OCI-LY1 (cell line): Measurements from ENCODE around the gene ARHGEF16.

Source experiments
- H2AFZ ChIP-seq: fragments of 200-600 bp; sonication (generic), shearing (Covaris generic); 2 replicates; pipeline ENCODE4 v1.6.0; 2014; ENCODE audit warnings: antibody characterized with exemption, mild to moderate bottlenecking, low read length
- H3F3A ChIP-seq: fragments of 200-600 bp; sonication (generic), shearing (Covaris generic); 2 replicates; pipeline ENCODE4 v1.6.0; 2014; ENCODE audit warnings: mild to moderate bottlenecking, antibody characterized with exemption, low read length, moderate library complexity; ENCODE audit not compliant: insufficient read depth
- H3K27ac ChIP-seq: fragments of 200-600 bp; sonication (generic); 2 replicates; pipeline ENCODE4 v1.5.1; 2014; ENCODE audit warnings: low read length, mixed run types, mild to moderate bottlenecking, low read depth; ENCODE audit not compliant: poor library complexity, severe bottlenecking
- H3K27me3 ChIP-seq: fragments of 200-600 bp; sonication (generic); 2 replicates; pipeline ENCODE4 v1.6.0; 2014; ENCODE audit warnings: antibody characterized with exemption, mild to moderate bottlenecking, low read length, moderate library complexity; ENCODE audit not compliant: insufficient read depth
- H3K36me3 ChIP-seq: fragments of 200-600 bp; sonication (generic); 2 replicates; pipeline ENCODE4 v1.6.1; 2014; ENCODE audit warnings: mild to moderate bottlenecking, antibody characterized with exemption, low read length, moderate library complexity, mixed read lengths; ENCODE audit not compliant: insufficient read depth
- H3K4me1 ChIP-seq: fragments of 200-600 bp; sonication (generic); 2 replicates; pipeline ENCODE4 v1.5.1; 2014; ENCODE audit warnings: mild to moderate bottlenecking, low read length, moderate library complexity; ENCODE audit not compliant: insufficient read depth, severe bottlenecking
- H3K4me2 ChIP-seq: fragments of 200-600 bp; sonication (generic), shearing (Covaris generic); 2 replicates; pipeline ENCODE4 v1.6.1; 2014; ENCODE audit warnings: low read length
- H3K4me3 ChIP-seq: fragments of 200-600 bp; sonication (generic); 2 replicates; pipeline ENCODE4 v1.5.1; 2014; ENCODE audit warnings: low read length, low read depth, mild to moderate bottlenecking, mixed read lengths; ENCODE audit not compliant: poor library complexity, severe bottlenecking
- H3K79me2 ChIP-seq: fragments of 200-600 bp; shearing (Covaris generic); 2 replicates; pipeline ENCODE4 v1.6.1; 2016; ENCODE audit warnings: mixed run types, low read length, mixed read lengths; ENCODE audit not compliant: insufficient read depth
- H3K9ac ChIP-seq: fragments of 200-600 bp; sonication (generic), shearing (Covaris generic); 2 replicates; pipeline ENCODE4 v1.6.1; 2014; ENCODE audit warnings: mild to moderate bottlenecking, low read length, mixed read lengths
- H3K9me2 ChIP-seq: fragments of 200-600 bp; sonication (generic), shearing (Covaris generic); 2 replicates; pipeline ENCODE4 v1.6.1; 2014; ENCODE audit warnings: low read depth, mild to moderate bottlenecking, low read length, mixed read lengths
- H3K9me3 ChIP-seq: fragments of 200-600 bp; shearing (Covaris generic); 2 replicates; pipeline ENCODE4 v1.6.1; 2014; ENCODE audit warnings: low read length, mixed read lengths
- H4K20me1 ChIP-seq: fragments of 200-600 bp; sonication (generic), shearing (Covaris generic); 2 replicates; pipeline ENCODE4 v1.6.0; 2016; ENCODE audit warnings: mild to moderate bottlenecking, low read length; ENCODE audit not compliant: insufficient read depth
- EZH2 ChIP-seq: fragments of 200-600 bp; sonication (generic), shearing (Covaris generic); IDR thresholded peaks from 2 replicates; pipeline ENCODE4 v1.8.0; 2017; ENCODE audit warnings: borderline replicate concordance, mixed run types, mild to moderate bottlenecking, antibody characterized with exemption, low read length, moderate library complexity, mixed read lengths
- TF ChIP-seq, protein P1 (sequence below): fragments of 200-600 bp; sonication (generic), shearing (Covaris generic); IDR thresholded peaks from 2 replicates; pipeline ENCODE4 v1.5.1; 2017; ENCODE audit warnings: mild to moderate bottlenecking, antibody characterized with exemption, low read length, moderate library complexity, mixed read lengths

ARHGEF16 gene

DNA sequence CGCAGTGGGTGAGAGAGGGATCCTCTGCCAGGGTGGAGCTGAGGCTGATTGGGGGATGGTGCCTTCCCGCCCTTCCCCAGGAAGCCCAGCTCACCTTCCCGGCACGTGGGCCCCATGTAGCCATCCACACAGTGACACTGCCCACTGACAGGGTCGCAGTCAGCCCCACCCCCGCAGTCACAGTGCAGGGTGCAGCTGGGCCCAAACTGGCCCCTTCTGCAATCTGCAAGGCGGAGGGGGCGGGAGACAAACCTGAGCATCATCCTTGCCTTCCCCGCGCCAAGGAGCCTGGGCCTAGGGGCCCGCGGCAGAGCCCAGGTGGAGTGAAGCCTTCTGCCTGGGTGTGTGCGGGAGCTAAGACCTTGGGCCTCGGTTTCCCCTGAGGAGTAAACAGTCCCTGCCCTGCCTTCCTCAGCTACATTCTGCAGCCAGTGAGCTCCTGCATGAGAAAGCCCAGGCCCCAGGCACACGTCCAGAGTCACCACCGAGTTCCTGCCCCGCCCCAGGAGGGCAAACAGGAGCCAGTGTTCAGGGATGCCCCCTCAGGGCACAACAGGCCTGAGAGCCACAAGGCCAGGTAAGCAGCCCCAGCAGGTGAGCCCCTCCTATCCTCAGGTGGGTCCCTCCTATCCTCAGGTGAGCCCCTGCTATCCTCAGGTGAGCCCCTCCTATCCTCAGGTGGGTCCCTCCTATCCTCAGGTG lies 38.2 kb downstream of the ARHGEF16 start:
- H3K9ac ChIP-seq: no peak overlapping the region
- H3K27me3 ChIP-seq: peaks cover 15% of the 10 kb centered on the region
- no peaks in the 10 kb centered on the region for H3F3A ChIP-seq
- no peak overlapping the region for H2AFZ ChIP-seq
- H4K20me1 ChIP-seq: no peaks in the 10 kb centered on the region
- no peaks in the 10 kb centered on the region for H3K4me1 ChIP-seq
- no peak overlapping the region for H3K4me2 ChIP-seq
- H3K36me3 ChIP-seq: no peaks in the 10 kb centered on the region; the same call in 1 of the 2 replicates
- H3K9me2 ChIP-seq: no peaks in the 10 kb centered on the region
- H3K4me3 ChIP-seq: no peak overlapping the region
- no peaks in the 10 kb centered on the region for H3K79me2 ChIP-seq
- no peak for TF ChIP-seq EZH2
- TF ChIP-seq, protein P1, sequence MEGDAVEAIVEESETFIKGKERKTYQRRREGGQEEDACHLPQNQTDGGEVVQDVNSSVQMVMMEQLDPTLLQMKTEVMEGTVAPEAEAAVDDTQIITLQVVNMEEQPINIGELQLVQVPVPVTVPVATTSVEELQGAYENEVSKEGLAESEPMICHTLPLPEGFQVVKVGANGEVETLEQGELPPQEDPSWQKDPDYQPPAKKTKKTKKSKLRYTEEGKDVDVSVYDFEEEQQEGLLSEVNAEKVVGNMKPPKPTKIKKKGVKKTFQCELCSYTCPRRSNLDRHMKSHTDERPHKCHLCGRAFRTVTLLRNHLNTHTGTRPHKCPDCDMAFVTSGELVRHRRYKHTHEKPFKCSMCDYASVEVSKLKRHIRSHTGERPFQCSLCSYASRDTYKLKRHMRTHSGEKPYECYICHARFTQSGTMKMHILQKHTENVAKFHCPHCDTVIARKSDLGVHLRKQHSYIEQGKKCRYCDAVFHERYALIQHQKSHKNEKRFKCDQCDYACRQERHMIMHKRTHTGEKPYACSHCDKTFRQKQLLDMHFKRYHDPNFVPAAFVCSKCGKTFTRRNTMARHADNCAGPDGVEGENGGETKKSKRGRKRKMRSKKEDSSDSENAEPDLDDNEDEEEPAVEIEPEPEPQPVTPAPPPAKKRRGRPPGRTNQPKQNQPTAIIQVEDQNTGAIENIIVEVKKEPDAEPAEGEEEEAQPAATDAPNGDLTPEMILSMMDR: no peak
- H3K27ac ChIP-seq: no peak overlapping the region
- H3K9me3 ChIP-seq: peaks cover 8% of the 10 kb centered on the region

DNA sequence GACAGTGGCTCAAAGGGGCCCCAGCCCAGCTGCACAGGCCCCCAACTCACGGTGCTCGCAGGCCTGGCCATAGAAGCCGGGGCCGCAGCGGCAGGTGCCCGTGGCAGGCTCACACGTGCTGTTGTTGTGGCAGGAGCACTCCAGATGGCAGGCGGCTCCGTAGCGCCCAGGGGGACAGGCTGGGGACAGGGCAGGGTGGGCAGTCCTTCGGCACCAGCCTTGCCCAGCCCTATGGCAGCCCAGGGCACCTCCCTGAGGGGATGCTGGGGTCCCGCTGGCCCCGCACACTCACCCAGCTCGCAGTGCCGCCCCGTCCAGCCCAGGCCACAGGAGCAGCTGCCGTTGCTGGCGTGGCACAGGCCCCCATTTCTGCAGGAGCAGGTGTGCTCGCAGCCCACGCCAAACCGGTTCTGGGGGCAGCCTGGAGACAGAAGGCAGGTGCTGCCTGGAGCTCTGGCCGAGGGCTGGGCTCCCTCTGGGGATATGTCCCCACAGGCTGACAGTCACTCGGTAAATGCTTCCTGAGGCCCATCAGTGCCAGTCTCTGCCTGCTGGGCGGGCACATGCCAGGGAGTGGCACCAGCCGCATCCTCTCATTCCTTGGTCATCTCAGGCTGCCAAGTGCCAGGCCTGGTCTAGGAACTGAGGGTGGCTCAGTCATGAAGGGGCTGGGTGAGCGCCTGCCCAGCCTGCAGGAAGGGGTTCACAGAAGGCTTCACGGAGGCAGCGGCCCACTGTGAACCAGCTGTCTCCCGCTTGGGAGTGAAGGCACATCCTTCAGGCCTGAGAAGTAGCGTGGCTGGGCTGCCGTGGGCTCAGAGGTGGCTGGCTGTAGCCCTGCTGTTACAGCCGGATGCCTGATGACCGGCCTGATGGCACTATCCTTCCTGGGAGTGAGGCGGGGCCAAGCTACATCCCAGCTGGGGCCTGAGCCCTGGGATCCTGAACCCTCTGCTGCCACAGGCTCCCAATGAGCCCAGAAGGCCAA lies 40.1 kb downstream of the ARHGEF16 start:
- H3K27me3 ChIP-seq: no peaks in the 10 kb centered on the region

More for the DNA sequence above, 40.1 kb downstream of the ARHGEF16 start:
- Histone ChIP-seq H3K4me3 (no peak overlapping the region), H3K36me3 (no peaks in the 10 kb centered on the region), H3K27ac (no peak overlapping the region), H2AFZ (no peak overlapping the region), H3K9me3 (no peaks in the 10 kb centered on the region), H3K4me2 (no peak overlapping the region), H3K4me1 (no peaks in the 10 kb centered on the region), H4K20me1 (no peaks in the 10 kb centered on the region), H3K9me2 (no peaks in the 10 kb centered on the region), H3F3A (no peaks in the 10 kb centered on the region), H3K9ac (no peak overlapping the region), H3K79me2 (no peaks in the 10 kb centered on the region)
- TF ChIP-seq, protein P1: no peak
- TF ChIP-seq EZH2: no peak
